ENCODE measurements around the gene AP4E1. TPM values are rescaled to one million over a fixed set of nuclear protein-coding genes. Genes with fewer than 3 reads are reported as not detected.
"Not testable (repeated sequence)": the region's sequence is repeated elsewhere in the genome, so short reads cannot be mapped to it uniquely, and the experiment has no call there.

AP4E1 gene
- total RNA-seq, 1 experiment from 2014 or later = 6.0 TPM

DNA sequence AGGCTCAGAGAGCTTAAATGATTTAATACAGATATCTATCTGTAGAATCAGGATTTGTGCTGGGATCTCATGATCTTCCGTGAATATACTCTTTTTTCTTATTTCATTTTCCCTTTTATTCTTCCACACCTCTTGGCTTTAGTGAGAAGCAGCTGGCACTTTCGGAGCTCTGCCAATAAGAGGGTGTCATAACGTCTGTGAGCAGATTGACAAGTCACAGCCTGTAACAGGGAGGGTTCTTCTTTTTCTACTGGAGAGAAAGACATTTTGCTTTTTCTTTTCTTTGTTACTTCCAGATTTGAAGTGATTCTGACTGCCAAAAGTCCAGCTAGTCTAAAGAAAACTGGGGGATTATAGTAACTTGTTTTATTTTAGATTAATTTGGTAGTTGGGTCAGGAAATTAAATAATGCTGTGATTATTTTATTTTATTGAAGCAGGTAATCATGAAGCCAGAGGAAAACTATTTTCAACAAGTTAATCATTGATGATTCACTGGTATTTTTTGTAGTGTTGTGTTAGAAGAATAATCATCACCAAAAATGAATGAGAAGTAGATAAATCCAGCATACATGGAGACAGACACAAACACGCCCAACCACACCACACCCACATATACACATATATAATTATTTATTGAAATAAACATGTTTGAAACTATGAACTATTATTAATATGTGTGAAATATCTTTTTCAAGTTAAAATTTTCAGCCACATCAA is 116.4 kb downstream of the AP4E1 start:
- DNase-seq (ENCODE audit: low spot score) = no peak

DNA sequence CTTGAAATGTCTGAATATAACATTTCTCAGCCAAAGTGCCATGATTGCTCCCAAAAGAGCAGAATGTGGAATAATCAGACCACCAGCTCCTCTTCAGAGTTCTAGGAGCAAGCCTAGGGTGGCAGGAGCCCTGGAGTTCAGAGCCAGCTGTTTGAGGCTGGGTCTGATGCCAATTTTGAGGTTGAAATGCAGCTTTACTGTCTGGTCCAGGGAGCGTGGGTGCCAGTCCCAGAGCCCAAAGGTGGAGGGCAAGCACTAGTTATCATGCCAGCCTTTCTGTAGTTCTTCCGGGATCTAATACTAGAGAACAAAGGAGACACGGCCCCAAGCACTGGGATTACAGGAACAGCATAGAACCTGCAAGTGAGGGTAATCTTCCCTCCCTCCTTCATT is 117.0 kb downstream of the AP4E1 start:
- DNase-seq (ENCODE audit: low spot score) = no peak

- peak; percentile 91 for DNase-seq (ENCODE audit: low spot score)
Measured at GRCh38 chr15:51030649-51031316, 122.3 kb downstream of the AP4E1 start.

DNA sequence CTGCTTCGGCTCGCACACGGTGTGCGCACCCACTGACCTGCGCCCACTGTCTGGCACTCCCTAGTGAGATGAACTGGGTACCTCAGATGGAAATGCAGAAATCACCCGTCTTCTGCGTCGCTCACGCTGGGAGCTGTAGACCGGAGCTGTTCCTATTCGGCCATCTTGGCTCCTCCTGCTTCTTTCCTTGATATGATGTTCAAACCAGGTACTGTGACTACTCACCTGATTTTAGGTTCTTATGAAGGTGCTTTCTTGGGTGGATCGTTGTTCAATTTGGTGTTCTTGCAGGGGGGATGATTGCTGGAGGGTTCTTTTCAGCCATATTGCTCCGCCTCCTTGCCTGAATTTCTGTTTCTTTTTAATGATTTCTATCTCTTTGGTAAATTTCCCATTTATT is 129.0 kb downstream of the AP4E1 start:
- DNase-seq (ENCODE audit: low spot score) = not testable (repeated sequence)

DNA sequence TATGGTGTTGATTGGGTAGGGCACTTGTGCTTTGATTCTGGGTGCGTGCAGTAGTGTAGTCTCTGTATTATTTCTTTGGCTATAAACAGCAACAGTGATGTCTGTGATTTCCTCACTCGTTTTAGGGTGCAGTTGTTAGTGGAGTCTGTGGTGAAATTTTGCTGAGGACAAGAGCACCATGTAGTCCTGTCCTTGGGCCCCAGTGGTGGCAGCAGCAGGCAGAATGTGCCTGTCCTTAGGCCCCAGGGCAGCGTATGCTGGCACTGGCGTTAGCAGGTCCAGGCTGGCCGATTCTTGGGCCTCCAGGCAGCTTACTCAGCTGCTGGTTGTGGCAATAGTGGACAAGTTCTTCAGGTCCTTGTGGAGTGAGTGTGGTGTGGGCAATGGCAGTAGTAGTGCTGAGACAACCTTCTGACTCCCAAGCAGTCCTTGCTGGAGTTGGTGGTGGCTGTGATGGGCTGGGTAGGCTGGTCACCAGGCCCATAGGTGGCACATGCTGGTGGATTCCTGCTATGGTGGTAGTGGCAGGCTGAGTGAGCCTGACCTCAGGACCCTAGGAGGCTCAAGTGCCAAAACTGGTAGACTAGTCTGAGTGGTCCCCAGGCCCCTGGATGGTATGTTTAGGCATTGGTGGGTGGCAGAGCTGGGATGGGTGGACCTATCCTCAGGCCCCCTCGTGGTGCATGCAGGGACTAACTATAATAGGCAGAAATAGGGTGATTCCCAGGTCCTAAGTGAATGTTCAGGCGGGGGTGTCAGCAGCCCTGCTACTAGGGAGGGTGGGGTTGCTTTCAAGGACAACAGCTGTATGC is 129.9 kb downstream of the AP4E1 start:
- DNase-seq (ENCODE audit: low spot score) = no peak

GRCh38 chr15:51038974-51039319 is 130.5 kb downstream of the AP4E1 start:
- DNase-seq (ENCODE audit: low spot score) = no peak

DNA sequence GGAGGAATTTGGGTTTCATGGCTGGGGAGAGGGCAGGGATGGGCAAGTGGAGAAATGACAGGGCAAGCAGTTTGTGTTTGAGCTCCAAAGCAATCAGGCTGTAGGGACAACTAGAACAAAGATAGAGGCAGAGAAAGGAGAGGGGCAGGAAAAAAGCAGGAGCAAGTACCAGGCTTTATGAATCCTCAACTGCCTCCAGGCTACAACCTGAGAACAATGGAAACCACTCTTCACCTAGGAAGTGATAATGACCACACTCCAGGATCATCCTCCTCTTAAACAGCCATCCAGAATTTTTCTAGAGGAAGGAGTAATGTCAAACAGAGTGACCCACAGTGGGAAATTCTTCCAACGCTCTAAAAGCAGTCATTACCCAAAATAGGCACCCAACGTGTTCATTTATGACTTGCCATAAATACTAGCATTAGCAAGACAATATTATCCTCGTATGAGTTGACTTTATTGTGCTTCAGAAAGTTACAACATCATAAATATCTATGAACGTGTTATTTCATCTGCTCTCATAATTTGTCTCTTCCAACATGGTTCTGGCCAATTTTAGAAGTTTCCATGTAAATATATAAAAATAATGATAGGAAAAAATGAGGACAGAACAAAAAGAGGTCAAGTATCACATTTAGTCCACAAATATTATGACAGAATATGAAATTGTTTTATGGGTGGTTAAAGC is 135.7 kb downstream of the AP4E1 start:
- no peak for DNase-seq (ENCODE audit: low spot score)

- no peak for DNase-seq (ENCODE audit: low spot score)
Measured at GRCh38 chr15:51046016-51046415, 137.5 kb downstream of the AP4E1 start.

DNA sequence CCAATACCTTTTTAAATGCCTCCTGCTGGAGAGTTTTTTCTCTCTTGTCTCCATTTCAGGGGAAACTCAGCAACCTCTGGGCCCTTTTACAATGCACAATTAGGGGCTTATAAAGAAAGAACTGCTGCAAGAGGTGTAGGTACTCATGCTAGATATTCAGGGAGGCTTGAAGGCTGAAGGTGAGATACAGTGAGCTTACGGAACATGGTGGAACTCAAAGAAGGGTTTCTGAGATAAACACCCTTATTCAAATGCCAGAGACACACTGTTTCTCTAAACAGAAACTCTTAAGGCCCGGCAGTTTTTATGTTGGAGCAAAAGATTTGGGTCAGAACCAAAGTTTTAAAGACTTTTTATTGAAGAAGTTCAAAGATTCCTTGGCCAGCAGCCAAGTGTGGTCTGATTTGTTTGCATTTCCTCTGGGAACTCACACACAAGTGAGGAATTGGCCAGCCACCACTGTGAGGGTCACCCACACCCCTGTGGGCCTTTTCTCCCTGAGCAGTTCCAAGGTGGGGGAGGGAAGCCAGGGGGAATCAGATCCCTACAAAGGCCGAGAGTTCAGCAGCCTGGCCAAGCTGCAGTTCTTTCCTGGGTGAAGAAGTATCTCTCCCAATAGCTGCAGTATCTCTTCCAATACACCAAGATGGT is 138.4 kb downstream of the AP4E1 start:
- DNase-seq (ENCODE audit: low spot score) = no peak

GRCh38 chr15:51048308-51048707 is 139.8 kb downstream of the AP4E1 start:
- DNase-seq (ENCODE audit: low spot score) = no peak

DNA sequence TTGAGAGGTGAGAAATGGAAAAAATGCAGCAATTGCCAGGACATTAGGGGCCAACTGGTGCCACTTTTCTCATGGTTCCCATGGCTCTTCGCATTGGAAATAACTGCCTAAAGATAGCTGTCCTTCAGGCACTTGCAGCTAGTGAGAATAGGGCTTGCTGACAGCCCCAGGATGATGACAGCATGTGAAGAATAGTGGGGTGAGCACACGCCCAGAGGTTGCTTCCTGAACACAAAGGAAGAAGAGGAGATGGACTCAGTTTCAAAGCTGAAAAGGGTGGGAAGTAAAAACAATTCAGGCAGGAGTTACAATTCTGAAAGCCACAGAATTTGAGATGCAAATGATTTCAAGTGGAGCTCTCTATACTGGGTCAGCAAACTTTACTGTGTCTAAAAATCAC is 140.6 kb downstream of the AP4E1 start:
- no peak for DNase-seq (ENCODE audit: low spot score)

DNA sequence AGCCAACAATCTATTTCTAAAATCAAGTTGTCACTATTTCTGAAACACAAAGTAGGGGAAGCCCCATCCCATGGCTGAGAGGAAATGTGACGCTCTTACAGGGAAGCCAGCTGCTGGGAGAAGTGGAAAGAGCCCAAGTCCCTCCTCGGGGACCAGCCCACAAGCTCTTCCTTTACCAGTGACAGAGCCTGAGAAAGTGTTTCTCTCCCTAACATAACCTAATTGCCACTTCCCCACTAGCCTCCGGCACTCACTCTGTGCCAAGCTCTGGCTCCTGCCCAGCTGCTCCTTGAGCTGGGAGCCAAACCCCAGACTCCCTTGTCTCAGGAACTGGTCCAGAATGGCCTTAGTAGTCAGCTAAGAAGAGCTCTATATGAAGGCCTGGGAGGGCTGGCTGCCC is 143.3 kb downstream of the AP4E1 start:
- DNase-seq (ENCODE audit: low spot score) = peak; percentile 82

DNA sequence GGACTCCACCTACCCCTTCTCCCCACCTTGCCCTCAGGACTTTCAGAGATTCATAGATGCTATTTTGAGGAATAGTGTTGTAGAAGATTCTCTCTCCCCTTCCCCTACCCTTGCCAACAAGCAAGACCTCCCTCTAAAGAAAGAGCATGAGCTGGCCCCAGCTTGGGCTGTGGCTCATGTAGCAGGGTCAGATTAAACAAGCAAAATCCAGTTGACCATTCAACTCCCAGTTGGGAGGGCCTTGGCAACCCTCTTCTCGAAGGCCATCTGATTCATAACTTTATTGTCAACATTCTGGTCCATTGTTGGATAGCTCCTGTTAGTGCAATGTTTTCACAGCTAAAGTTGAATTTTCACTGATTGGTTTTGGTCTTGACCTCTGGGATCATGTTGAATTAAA is 145.1 kb downstream of the AP4E1 start:
- DNase-seq (ENCODE audit: low spot score) = no peak

DNA sequence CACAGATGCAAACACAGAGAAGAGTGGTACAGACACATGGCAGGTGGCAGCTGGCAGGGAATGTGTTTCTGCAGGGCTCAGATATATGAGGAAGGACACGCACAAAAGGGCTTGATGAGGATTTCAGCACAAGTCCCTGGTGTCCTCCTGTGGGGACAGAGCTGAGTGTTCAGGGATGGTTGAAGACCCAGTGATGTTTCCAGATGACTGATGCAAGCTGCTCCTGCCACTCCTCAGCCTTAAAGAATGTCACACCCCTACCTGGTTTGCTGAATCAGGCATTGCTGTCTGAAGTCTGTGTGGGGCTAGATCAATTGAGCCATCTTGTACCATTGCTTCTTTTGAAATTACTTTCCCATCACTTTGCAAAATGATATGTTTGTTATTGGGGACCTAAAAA is 146.1 kb downstream of the AP4E1 start:
- no peak for DNase-seq (ENCODE audit: low spot score)

Other genes starting within 250 kb of the AP4E1 start
- 20.0 and 26.4 TPM in 2 replicates for gene TRPM7, start 221.9 kb upstream of the AP4E1 start, total RNA-seq (2014; rRNA removed; shearing (Covaris generic))
- gene SPPL2A, start 143.0 kb upstream of the AP4E1 start, total RNA-seq (2014; rRNA removed; shearing (Covaris generic)) = 148 and 199 TPM in 2 replicates
- gene TNFAIP8L3, start 186.2 kb downstream of the AP4E1 start, total RNA-seq (2014; rRNA removed; shearing (Covaris generic)) = 0.33 TPM in 1 of 2 replicates, not detected in the other